GM10248 (cell line): ENCODE results near the gene MRPL24.

Source experiments
- CTCF ChIA-PET: fragments of 300-600 bp; sonication (Branson Sonifier 250); formaldehyde crosslinking; extraction: SDS; loops from one replicate; lab custom pipeline; 2021; ENCODE audit warnings: antibody characterized with exemption; lab: Yijun Ruan, JAX
- POLR2A ChIA-PET: fragments of 350-650 bp; sonication (Branson Sonifier 250); formaldehyde crosslinking; extraction: SDS; loops from one replicate; lab custom pipeline; 2020; ENCODE audit warnings: antibody characterized with exemption; lab: Yijun Ruan, JAX
- DNase-seq: peaks from one replicate; pipeline ENCODE4 v3.0.0; 2012; ENCODE audit errors: extremely low spot score
- TF ChIP-seq, protein P1 (sequence below): IDR thresholded peaks from 2 replicates; pipeline ENCODE4 v1.5.1; 2012; ENCODE audit warnings: mild to moderate bottlenecking, low read depth; ENCODE audit errors: extremely low read depth, missing control alignments, control extremely low read depth

The MRPL24 gene

DNA sequence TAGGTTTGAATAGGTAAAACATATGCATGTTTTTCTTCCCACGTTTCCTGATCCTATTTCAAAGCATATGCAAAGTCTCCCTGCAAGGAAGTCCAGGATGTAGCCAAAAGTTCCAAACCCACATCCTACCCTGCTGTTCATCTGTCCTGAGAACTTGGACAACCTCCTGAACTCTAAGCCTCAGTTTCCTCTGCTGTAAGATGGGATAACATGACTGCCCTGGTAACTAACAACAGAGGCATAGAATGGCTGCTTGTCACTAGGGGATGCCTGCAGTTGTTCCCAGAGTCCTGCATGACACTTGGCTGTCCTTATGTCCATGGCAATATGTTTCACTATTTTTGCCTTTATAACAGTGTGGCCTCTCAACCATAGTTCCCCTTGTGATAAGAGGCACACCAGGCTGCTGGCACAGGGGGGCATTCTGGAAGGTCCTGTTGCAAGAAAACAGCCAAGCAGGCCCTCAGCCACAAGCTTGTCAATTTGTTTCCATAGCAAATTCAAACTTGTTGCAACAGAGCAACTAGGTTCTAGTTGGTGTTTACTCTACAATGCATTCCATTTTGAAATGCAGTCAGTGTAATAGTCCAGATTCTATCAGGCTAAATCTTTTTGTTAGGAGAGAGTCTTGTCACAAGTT is 12.1 kb upstream of the MRPL24 start:
- POLR2A ChIA-PET: interaction anchor here (1.0 kb wide), 1 partner anchor 14 kb away, joined by 5 read pairs; the partner anchor contains the start of gene PRCC

GRCh38 chr1:156751757-156752481 is 11.0 kb upstream of the MRPL24 start:
- peak; percentile 94 for DNase-seq
- TF ChIP-seq, protein P1, sequence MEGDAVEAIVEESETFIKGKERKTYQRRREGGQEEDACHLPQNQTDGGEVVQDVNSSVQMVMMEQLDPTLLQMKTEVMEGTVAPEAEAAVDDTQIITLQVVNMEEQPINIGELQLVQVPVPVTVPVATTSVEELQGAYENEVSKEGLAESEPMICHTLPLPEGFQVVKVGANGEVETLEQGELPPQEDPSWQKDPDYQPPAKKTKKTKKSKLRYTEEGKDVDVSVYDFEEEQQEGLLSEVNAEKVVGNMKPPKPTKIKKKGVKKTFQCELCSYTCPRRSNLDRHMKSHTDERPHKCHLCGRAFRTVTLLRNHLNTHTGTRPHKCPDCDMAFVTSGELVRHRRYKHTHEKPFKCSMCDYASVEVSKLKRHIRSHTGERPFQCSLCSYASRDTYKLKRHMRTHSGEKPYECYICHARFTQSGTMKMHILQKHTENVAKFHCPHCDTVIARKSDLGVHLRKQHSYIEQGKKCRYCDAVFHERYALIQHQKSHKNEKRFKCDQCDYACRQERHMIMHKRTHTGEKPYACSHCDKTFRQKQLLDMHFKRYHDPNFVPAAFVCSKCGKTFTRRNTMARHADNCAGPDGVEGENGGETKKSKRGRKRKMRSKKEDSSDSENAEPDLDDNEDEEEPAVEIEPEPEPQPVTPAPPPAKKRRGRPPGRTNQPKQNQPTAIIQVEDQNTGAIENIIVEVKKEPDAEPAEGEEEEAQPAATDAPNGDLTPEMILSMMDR: no peak
- ChIA-PET POLR2A (interaction anchor here (0.6 to 1.3 kb wide), 5 partner anchors 15 to 251 kb away, joined by 3 to 6 read pairs (median 5); partner anchors contain the start of genes MEF2D and PRCC), CTCF (interaction anchor here (0.6 to 2.1 kb wide), 12 partner anchors 9 to 108 kb away, joined by 3 to 15 read pairs (median 4); partner anchors contain the start of genes ISG20L2, METTL25B, MRPL24 and PRCC)

More for the DNA sequence above, 12.1 kb upstream of the MRPL24 start:
- DNase-seq: no peak
- CTCF ChIA-PET: interaction anchor here (1.1 to 2.1 kb wide), 8 partner anchors 12 to 64 kb away, joined by 3 to 15 read pairs (median 6); partner anchors contain the start of genes ISG20L2, METTL25B, MRPL24 and PRCC
- TF ChIP-seq, protein P1: no peak

DNA sequence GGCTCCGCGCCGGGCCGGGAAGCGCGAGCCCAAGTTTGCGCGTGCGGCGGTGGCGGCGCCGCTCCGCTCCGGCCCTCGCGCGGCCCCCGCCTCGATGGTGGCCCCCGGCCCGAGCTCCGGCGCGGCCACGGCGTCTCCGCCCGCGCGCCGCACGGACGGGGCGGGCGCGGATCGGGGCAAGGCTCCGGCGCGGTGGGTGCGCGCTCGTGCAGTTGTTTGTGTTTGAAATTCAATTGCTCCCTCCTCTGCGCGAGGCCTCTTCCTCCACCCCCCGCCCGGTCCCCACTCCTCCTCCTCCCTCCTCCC is 10.5 kb upstream of the MRPL24 start, which contains the start of gene HDGF:
HDGF (minus strand) TSS at position 225 of the 306 bp plus-strand sequence. CDS start 246 bp downstream, outside the sequence.
- TF ChIP-seq, protein P1: no peak
- no peak for DNase-seq
- POLR2A ChIA-PET: interaction anchor here (0.6 to 1.3 kb wide), 4 partner anchors 15 to 251 kb away, joined by 3 to 6 read pairs (median 4); partner anchors contain the start of genes MEF2D and PRCC
- CTCF ChIA-PET: interaction anchor here (1.1 to 2.1 kb wide), 8 partner anchors 9 to 62 kb away, joined by 3 to 15 read pairs (median 4); partner anchors contain the start of genes ISG20L2, METTL25B and MRPL24

DNA sequence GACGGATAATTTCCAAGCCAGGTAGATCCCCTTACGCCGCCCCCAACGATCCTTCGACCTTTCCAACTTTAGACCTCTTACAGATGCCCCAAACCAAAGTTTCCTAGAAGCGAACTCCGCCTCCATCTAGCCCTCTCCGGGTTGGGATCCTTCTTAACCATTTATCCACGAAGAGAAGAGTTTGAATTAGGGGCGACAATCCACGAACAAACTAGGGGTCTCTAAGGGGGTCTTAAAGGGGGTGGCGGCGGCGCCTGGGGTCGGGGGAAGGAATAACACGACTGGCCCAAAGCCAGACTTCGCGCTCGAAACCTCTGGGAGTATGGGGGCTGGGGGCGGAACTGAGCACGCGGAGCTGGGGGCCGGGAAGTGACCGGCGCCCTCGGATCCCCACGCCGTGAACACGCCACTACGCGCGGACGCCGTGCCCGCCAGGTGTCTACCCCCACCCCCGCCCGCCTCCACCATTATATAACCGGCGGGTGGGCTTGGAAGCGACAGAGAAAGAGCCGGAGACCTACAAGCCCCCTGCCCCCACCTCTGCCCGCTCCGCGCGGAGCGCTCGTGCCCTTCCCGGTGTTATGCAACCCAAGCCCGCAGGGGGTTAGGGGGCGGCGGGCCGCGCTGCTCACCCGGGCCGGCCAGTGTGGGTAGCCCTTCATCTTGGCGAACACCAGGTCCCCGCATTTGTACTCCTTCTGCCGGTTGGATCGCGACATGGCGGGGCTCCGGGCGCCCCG is 10.0 kb upstream of the MRPL24 start:
- no peak for DNase-seq
- ChIA-PET CTCF (interaction anchor here (1.1 to 2.1 kb wide), 8 partner anchors 10 to 61 kb away, joined by 3 to 15 read pairs (median 4); partner anchors contain the start of genes ISG20L2, METTL25B and MRPL24), POLR2A (interaction anchor here (1.2 to 1.3 kb wide), 2 partner anchors 16 to 25 kb away, joined by 5 to 6 read pairs; partner anchors contain the start of gene PRCC)
- TF ChIP-seq, protein P1: no peak

DNA sequence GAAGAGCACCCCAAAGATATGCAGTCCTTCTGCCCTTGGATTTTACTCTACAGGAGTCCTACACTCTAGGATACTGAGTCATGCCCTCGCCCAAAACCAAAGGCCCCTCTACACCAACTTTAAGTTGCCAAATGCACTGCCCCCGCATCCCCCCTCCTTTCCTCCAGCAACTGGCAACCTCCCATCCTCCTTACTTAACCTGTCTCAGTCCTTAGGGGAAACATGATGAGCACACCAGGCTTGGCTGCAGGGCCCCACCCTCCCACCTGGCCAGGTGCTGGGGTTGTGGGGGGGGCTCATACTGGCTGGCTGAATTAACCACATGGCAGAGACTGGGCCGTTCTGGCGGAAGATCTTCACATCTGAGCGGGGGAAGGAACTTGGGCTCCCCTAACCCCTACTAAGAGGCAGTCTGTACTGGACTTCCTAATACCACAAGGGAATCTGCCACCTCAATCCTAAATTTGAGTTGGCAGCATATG is 9.3 kb upstream of the MRPL24 start:
- ChIA-PET CTCF (interaction anchor here (0.9 kb wide), 1 partner anchor 24 kb away, joined by 4 read pairs; no protein-coding TSS in a partner anchor), POLR2A (interaction anchor here (1.3 kb wide), 1 partner anchor 17 kb away, joined by 6 read pairs; the partner anchor contains the start of gene PRCC)

More for the DNA sequence above, 9.3 kb upstream of the MRPL24 start:
- TF ChIP-seq, protein P1: no peak
- DNase-seq: no peak
